Activated CD4-positive, alpha-beta T cell treated with anti-CD3 and anti-CD28 coated beads, Interleukin-2, amount 10 ng/mL, durations not matched to agents 7 days and 5 days (primary cell): Measurements from ENCODE around the gene ZNF687. TPM values are rescaled to one million over a fixed set of nuclear protein-coding genes. Genes with fewer than 3 reads are reported as not detected.
A peak's percentile ranks its signal among the peaks of the same experiment; 100 is the strongest.
"Not testable (repeated sequence)": the region's sequence is repeated elsewhere in the genome, so short reads cannot be mapped to it uniquely, and the experiment has no call there.

Source experiments
- CTCF ChIA-PET: fragments of 350-600 bp; sonication (Branson Sonifier 250); formaldehyde crosslinking; loops from one replicate; lab custom pipeline; 2021; ENCODE audit warnings: antibody characterized with exemption; lab: Charles Lee
- POLR2A ChIA-PET: fragments of 350-600 bp; sonication (Branson Sonifier 250); formaldehyde crosslinking; loops from one replicate; lab custom pipeline; 2021; ENCODE audit warnings: antibody characterized with exemption; lab: Charles Lee
- DNase-seq: peaks from one replicate; pipeline ENCODE4 v3.0.0-alpha.2; 2020
- H3K27ac Mint-ChIP-seq: one replicate; pipeline ENCODE4 v1.8.0; 2021; ENCODE audit warnings: mild to moderate bottlenecking, moderate library complexity, mixed read lengths
- H3K27me3 Mint-ChIP-seq: one replicate; pipeline ENCODE4 v1.8.0; 2021; ENCODE audit warnings: mixed read lengths
- H3K36me3 Mint-ChIP-seq: one replicate; pipeline ENCODE4 v1.8.0; 2021; ENCODE audit warnings: low read depth, mixed read lengths
- H3K4me1 Mint-ChIP-seq: one replicate; pipeline ENCODE4 v1.8.0; 2021; ENCODE audit warnings: mixed read lengths
- H3K4me3 Mint-ChIP-seq: one replicate; pipeline ENCODE4 v1.8.0; 2021; ENCODE audit warnings: mild to moderate bottlenecking, moderate library complexity, mixed read lengths
- H3K9me3 Mint-ChIP-seq: one replicate; pipeline ENCODE4 v1.8.0; 2021; ENCODE audit warnings: mixed read lengths
- total RNA-seq, 2 experiments: library from RNA; stranded (reverse); gene quantifications; one replicate each; pipeline ENCODE4 v1.2.3, GENCODE V29; 2021

ZNF687 gene
- total RNA-seq, 2 experiments from 2014 or later, result 27.4 to 27.7 TPM

DNA sequence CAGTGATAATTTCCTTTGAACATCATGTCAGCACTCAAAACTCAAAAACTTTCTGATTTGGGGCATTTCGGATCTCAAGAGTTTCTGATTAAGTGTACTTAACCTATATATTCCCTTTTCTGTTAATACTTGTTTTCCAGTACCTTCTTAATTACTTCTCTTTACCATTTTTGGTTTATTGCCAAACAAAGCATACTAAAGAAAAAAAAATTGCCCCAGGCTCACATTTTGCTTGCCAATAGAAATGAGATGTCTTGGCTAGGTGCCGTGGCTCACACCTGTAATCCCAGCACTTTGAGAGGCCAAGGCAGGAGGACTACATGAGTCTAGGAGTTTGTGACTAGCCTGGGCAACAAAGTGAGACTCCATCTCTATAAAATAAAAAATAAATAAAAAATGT, 22.7 kb upstream of the ZNF687 start:
- no peaks in the 10 kb centered on the region for H3K27me3 Mint-ChIP-seq
- peaks cover 12% of the 10 kb centered on the region for H3K36me3 Mint-ChIP-seq

DNA sequence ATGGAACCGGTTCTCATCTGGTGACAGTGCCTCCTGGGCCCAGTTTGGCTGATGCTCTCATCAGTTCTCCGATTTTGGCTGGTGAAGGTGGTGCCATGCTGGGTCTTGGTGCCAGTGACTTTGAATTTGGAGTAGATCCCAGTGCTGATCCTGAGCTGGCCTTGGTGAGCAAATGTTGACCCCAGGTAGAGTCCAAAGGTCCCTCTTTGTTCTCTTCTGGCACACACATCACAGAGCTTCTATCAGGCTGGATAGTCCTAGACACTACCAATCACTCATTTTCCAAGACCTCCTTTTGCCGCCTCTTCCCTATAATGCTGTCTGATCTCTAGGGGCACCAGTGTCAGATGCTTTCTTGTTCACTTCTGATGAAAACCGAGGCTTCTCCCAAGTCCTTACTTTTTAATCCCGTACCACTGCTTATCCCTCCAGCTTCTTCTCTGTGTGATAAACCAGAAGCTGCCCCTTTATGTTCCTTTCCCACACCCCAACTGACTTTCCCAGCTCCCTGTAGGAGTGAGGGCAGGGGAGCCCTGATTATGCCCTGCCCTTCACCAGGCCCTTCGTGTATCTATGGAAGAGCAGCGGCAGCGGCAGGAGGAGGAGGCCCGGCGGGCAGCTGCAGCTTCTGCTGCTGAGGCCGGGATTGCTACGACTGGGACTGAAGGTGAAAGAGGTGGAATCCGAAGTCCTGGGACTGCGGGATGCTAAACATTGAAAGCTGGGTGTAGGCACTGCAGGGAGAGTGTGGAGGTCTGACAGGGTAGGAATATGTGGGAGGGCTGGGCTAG, 16.5 kb upstream of the ZNF687 start:
- Mint-ChIP-seq H3K36me3 (peaks cover 37% of the 10 kb centered on the region), H3K4me3 (no peak overlapping the region), H3K27me3 (no peaks in the 10 kb centered on the region), H3K4me1 (no peaks in the 10 kb centered on the region), H3K27ac (no peak overlapping the region), H3K9me3 (no peaks in the 10 kb centered on the region)
- POLR2A ChIA-PET, result no interaction called here
- no peak for DNase-seq
- CTCF ChIA-PET, result interaction anchor here (1.0 to 1.3 kb wide), 2 partner anchors 13 to 16 kb away, joined by 4 read pairs; partner anchors contain the start of gene ZNF687

More for the DNA sequence above, 22.7 kb upstream of the ZNF687 start:
- Mint-ChIP-seq H3K4me1 (peaks cover 24% of the 10 kb centered on the region), H3K4me3 (no peak overlapping the region), H3K27ac (no peak overlapping the region), H3K9me3 (no peaks in the 10 kb centered on the region)
- ChIA-PET POLR2A (no interaction called here), CTCF (interaction anchor here (1.3 kb wide), 1 partner anchor 9 kb away, joined by 3 read pairs; no protein-coding TSS in a partner anchor)
- DNase-seq, result no peak

DNA sequence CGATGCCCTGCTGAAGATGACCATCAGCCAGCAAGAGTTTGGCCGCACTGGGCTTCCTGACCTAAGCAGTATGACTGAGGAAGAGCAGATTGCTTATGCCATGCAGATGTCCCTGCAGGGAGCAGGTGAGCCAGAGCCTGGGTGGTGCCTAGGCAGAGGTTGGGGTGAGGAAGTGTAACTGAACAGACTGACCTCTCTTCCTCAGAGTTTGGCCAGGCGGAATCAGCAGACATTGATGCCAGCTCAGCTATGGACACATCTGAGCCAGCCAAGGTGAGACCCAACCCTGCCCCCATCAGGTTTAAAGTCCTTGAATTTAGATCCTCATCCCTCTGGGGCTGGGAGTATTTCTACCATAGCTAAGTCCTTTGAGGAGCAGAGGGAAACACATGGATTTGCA, 15.8 kb upstream of the ZNF687 start:
- Mint-ChIP-seq H3K36me3 (peaks cover 38% of the 10 kb centered on the region), H3K27ac (peak overlapping the region; percentile 41), H3K4me1 (no peaks in the 10 kb centered on the region), H3K9me3 (no peaks in the 10 kb centered on the region), H3K27me3 (no peaks in the 10 kb centered on the region), H3K4me3 (no peak overlapping the region)
- ChIA-PET POLR2A (no interaction called here), CTCF (interaction anchor here (1.3 kb wide), 1 partner anchor 15 kb away, joined by 4 read pairs; the partner anchor contains the start of gene ZNF687)
- no peak for DNase-seq

DNA sequence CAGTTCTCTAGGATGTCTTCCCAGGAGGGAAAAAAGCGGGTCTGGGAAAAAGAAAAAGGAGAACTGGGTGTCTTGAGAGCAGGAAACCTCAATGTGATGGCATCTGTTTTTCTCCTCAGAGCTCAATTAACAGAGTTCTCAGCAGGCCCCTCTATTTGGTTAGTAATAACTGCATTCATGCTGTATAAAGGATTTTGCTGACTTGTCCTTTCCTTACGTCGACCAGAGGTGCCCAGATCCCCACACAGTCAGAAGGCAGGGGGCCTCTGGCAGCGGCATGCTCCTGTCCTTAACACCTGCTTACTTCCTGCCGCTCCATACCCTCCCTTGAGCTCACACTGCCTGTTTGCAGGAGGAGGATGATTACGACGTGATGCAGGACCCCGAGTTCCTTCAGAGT, 15.3 kb upstream of the ZNF687 start:
- ChIA-PET CTCF (interaction anchor here (1.1 to 1.3 kb wide), 2 partner anchors 10 to 15 kb away, joined by 4 read pairs; partner anchors contain the start of gene ZNF687), POLR2A (no interaction called here)
- Mint-ChIP-seq H3K4me1 (no peaks in the 10 kb centered on the region), H3K27ac (no peak overlapping the region), H3K9me3 (no peaks in the 10 kb centered on the region), H3K27me3 (no peaks in the 10 kb centered on the region), H3K36me3 (peaks cover 43% of the 10 kb centered on the region), H3K4me3 (no peak overlapping the region)
- no peak for DNase-seq

DNA sequence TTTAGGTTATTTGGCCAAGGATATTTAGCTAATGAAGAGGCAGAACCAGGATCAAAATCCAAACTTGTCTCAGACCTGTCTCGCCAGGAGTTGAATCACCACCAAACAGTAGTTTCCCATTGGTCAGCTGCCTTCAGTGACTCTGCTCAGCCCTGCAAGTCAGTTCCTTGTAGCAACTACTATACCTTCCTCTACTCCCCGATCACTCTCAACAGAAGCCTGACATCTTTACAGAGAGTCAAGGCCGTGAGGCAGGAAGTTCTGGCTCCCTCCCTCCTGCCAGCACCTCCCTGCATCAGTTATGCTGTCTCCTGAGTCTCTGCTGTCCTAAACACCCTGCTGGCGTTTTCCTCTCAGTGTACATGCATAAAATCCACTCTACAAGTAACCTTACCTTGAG, 14.3 kb upstream of the ZNF687 start:
- Mint-ChIP-seq H3K36me3 (peaks cover 42% of the 10 kb centered on the region), H3K27ac (peak overlapping the region; percentile 74), H3K9me3 (no peaks in the 10 kb centered on the region), H3K4me3 (no peak overlapping the region), H3K27me3 (no peaks in the 10 kb centered on the region), H3K4me1 (no peaks in the 10 kb centered on the region)
- POLR2A ChIA-PET, result no interaction called here
- CTCF ChIA-PET, result interaction anchor here (1.1 kb wide), 2 partner anchors 9 to 196 kb away, joined by 3 to 4 read pairs; no protein-coding TSS in a partner anchor
- no peak for DNase-seq

DNA sequence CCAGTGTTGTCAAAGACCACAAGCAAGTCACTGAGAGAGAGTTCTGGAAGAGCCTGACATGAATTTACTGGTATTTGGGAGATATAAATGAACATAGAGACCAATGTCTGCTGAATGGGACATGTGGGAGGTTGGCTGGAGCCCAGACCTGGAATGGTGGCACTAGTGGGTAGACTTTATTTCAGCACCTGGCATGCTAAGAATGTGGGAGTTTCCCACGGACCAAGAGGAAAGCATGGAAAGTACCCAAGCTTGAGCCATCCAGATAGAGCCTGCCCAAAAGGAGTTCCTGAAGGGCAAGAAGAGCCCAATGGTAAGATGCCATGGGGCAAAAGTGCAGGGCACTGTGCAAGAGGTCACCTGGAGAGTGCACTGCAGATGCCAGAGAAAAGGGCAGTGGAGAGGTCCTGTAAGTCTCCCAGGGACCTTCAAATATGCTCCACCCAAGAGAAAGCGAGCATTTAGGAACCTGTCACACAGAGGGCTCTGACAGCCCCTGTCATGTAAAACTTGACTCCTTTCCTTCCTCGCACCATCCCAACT, 8.1 kb upstream of the ZNF687 start:
- CTCF ChIA-PET, result interaction anchor here (0.6 kb wide), 1 partner anchor 48 kb away, joined by 6 read pairs; no protein-coding TSS in a partner anchor
- H3K27me3 Mint-ChIP-seq, result no peaks in the 10 kb centered on the region

DNA sequence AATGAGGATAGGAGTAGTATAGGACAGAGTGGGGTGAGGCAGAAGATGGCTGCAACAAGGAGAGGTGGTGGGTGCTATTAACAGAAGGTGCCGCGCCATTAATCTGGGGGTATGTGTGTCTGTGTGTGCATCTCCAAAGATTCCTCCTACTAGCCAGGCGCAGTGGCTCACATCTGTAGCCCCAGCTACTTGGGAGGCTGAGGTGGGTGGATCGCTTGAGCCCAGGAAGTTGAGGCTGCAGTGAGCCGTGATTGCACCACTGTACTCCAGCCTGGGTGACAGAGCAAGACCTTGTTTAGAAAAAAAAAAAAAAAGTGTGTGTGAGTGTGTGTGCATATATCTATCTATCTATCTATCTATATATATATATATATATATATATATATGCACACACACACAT, 6.8 kb upstream of the ZNF687 start:
- H3K36me3 Mint-ChIP-seq, CTCF ChIA-PET, POLR2A ChIA-PET, DNase-seq, H3K27me3 Mint-ChIP-seq, H3K9me3 Mint-ChIP-seq, H3K4me3 Mint-ChIP-seq, H3K4me1 Mint-ChIP-seq: not testable (repeated sequence)
- H3K27ac Mint-ChIP-seq, result peak overlapping the region; percentile 21

More for the DNA sequence above, 8.1 kb upstream of the ZNF687 start:
- H3K9me3 Mint-ChIP-seq, result no peaks in the 10 kb centered on the region
- H3K4me3 Mint-ChIP-seq, result no peak overlapping the region
- H3K4me1 Mint-ChIP-seq, result peaks cover 6% of the 10 kb centered on the region
- H3K27ac Mint-ChIP-seq, result no peak overlapping the region
- DNase-seq, result no peak
- POLR2A ChIA-PET, result no interaction called here
- H3K36me3 Mint-ChIP-seq, result peaks cover 10% of the 10 kb centered on the region

DNA sequence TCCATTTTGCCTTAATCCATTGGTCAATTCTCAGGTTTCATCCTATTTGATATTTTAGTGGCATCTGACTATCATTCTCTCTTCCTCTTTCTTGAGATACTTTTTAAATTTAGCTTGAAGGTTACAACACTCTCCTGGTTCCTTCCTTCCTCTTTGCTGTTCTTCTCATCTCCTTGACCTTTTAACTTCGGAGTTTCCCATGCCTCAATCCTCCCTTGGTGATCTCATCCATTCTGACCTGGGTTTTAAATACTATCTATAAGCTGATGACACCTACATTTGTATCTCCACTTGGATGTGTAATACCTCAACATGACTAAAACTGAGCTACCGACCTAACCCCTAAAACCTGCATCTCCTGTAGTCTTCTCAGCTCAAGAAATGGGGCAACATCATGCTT, 4.8 kb upstream of the ZNF687 start:
- no peak overlapping the region for H3K4me3 Mint-ChIP-seq
- DNase-seq, result no peak
- H3K9me3 Mint-ChIP-seq, result no peaks in the 10 kb centered on the region
- no peaks in the 10 kb centered on the region for H3K27me3 Mint-ChIP-seq
- H3K27ac Mint-ChIP-seq, result no peak overlapping the region
- ChIA-PET CTCF (interaction anchor here (0.9 to 1.5 kb wide), 4 partner anchors 10 to 100 kb away, joined by 3 to 4 read pairs (median 3); partner anchors contain the start of gene PSMD4), POLR2A (no interaction called here)
- H3K36me3 Mint-ChIP-seq, result peaks cover 2% of the 10 kb centered on the region
- peaks cover 9% of the 10 kb centered on the region for H3K4me1 Mint-ChIP-seq

DNA sequence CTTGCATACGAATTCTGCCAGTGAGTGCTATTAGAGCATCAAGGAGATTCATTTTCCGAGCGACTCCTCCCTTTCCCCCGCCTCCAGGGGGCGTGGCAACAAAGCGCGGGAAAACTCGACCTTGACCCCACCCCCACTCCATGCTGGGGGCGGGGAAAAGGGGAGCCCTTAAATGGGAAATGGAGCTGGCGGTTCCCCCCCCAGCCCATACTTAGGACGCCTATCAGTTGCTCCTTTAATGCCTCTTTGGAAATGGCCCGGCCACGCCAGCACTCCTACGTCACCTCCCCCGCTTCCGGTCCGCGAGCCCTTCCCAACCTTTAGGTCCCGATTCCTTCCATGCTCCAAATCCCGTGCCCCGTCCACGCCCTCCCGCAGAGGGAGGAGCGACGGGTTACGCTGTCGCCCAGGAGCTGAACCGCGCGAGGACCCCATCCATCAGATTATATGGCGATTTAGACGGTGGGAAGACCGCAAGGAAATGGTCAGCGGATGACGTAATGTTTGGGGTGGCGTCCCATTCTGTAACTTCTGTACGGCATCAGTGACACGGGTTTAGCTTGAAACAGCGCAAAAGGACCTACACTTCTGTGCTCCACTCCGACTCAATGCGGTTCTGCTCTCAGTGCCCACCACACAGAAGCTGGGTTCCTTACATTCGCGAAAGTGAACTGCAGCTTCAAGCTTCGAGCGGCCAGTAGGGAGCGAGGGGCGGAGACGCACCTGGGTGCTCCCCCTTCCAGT, 702 bp upstream of the ZNF687 start:
- Mint-ChIP-seq H3K27ac (peak overlapping the region; percentile 99), H3K9me3 (no peaks in the 10 kb centered on the region), H3K4me1 (peaks cover 26% of the 10 kb centered on the region), H3K4me3 (peak overlapping the region; percentile 99), H3K27me3 (no peaks in the 10 kb centered on the region), H3K36me3 (peaks cover 8% of the 10 kb centered on the region)
- DNase-seq, result peak; percentile 96
- ChIA-PET POLR2A (interaction anchor here (0.6 to 1.6 kb wide), 4 partner anchors 30 to 92 kb away, joined by 3 to 6 read pairs (median 4); partner anchors contain the start of genes PI4KB and VPS72), CTCF (interaction anchor here (0.5 to 2.0 kb wide), 19 partner anchors 11 to 385 kb away, joined by 3 to 10 read pairs (median 3); partner anchors contain the start of gene PSMB4)

DNA sequence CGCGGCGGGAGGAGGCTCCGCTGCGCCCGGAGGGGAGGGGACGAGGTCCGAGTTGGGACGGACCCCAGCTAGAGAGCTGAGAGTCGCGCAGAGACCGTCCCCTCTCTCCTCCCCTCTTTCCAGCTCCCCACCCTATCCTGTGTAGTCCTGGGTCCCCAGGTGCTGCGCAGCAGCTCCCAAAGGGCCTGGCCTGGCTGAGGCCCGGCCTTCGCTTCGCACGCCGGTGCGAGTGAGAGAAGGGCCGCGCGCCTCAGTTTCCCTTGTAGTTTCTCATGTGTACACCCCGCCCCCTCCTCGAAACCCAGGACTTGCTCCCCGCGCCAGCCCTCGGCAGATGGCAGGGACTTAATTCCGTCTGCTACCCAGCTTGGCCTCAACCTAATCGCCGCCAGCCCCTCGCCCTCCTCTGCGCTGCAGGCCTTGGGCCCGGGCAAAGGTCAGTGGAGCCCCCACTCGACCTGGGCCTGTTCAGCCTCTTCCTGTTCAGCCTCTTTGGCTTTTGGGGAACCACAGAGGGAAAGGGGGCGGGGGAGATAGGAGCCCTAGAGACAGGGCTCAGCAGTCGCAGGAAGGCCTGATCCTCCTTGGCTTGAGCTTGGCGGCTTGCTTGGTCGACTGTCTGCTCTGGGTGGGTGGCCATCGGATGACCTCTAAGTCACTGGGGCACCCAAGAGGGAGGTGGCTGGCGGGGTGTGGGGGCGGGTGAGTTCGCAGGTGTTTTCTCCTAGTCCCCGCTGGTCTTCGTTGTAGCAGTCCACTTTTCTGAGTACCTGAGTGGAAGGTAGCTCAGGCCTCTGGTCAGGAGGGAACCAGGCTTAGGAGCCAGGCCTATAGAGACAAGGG, 1.0 kb downstream of the ZNF687 start:
- H3K4me1 Mint-ChIP-seq, result peaks cover 20% of the 10 kb centered on the region
- H3K27me3 Mint-ChIP-seq, result no peaks in the 10 kb centered on the region
- ChIA-PET POLR2A (no interaction called here), CTCF (interaction anchor here (0.9 to 2.2 kb wide), 4 partner anchors 18 to 58 kb away, joined by 3 to 12 read pairs (median 3); no protein-coding TSS in a partner anchor)
- H3K36me3 Mint-ChIP-seq, result peaks cover 16% of the 10 kb centered on the region
- peak; percentile 35 for DNase-seq
- H3K4me3 Mint-ChIP-seq, result peak overlapping the region; percentile 99
- peak overlapping the region; percentile 88 for H3K27ac Mint-ChIP-seq
- H3K9me3 Mint-ChIP-seq, result no peaks in the 10 kb centered on the region

DNA sequence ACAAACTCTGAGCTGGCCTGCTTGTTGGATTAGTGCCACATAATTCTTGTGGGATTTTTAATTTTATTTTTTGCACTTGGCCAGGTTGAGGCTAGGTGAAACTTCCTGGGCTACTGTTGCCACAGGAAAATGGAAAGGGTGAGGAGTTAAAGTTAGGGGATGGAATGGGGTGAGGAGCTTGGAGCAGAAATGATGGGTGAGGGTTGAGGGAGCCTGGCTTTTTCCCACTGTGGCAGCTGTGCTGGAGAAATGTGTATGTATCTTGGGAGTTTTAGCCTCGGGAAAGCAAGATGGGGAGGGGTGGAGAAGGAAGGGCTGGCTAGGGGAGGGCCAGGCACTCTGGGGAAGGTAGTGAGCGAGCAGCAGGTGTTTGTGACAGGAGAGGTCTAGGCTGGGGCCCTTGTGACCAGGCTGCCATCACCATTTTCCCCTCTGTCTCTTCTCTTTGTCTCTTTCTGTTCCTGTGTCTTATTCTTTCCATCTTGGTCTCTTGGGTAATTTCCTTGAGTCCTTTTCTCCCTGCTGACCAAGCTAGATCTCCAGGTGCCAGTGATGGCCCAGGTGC, 2.0 kb downstream of the ZNF687 start:
- ChIA-PET CTCF (interaction anchor here (2.2 kb wide), 1 partner anchor 17 kb away, joined by 12 read pairs; no protein-coding TSS in a partner anchor), POLR2A (no interaction called here)
- Mint-ChIP-seq H3K27me3 (no peaks in the 10 kb centered on the region), H3K27ac (no peak overlapping the region), H3K36me3 (peaks cover 23% of the 10 kb centered on the region), H3K9me3 (no peaks in the 10 kb centered on the region), H3K4me1 (peaks cover 27% of the 10 kb centered on the region), H3K4me3 (peak overlapping the region; percentile 99)
- no peak for DNase-seq
